Occipital lobe (tissue), 2 donors: Measurements from ENCODE around the gene TBX21. TPM values are rescaled to one million over a fixed set of nuclear protein-coding genes. Genes with fewer than 3 reads are reported as not detected.

Source experiments
- DNase-seq: peaks from one replicate; lab custom pipeline; 2025; lab: John Stamatoyannopoulos, UW
- total RNA-seq: library from RNA; depleted of rRNA; stranded (reverse); fragments of >200 nt; gene quantifications from one replicate; pipeline ENCODE4 v1.2.3, GENCODE V29; 2014

TBX21 gene
- total RNA-seq, 1 donor from 2014 or later: not detected

GRCh38 chr17:47712330-47713023 is 20.6 kb upstream of the TBX21 start:
- no peak for DNase-seq

GRCh38 chr17:47713980-47714700 is 18.9 kb upstream of the TBX21 start:
- DNase-seq: no peak

- no peak for DNase-seq
Observed at GRCh38 chr17:47714773-47715396, 18.2 kb upstream of the TBX21 start.

GRCh38 chr17:47715669-47716325 is 17.2 kb upstream of the TBX21 start:
- DNase-seq: no peak

- DNase-seq: no peak
Observed at GRCh38 chr17:47716375-47716774, 16.7 kb upstream of the TBX21 start.

DNA sequence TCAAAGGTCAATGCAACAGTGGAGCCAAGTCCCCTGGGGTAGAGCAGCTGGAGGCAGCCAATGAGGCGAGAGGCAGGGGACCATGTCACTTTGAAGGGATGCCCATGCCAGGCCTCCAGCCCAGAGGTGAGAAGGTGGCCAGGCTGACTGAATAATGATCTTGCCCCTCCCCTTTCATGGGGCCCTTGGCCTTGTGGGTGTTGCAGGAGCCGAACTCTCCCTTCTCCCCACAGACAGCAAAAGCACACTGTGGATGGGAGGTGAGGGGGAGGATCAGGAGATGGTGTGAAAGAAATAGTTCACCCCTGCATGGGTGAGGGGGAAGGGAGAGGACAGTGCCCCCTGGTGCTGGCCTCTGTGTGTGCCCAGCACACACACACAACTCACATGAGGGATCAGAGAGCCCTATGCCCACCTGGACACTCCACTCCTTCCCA is 15.8 kb upstream of the TBX21 start:
- DNase-seq: no peak

GRCh38 chr17:47717979-47718621 is 14.9 kb upstream of the TBX21 start:
- DNase-seq: no peak

DNA sequence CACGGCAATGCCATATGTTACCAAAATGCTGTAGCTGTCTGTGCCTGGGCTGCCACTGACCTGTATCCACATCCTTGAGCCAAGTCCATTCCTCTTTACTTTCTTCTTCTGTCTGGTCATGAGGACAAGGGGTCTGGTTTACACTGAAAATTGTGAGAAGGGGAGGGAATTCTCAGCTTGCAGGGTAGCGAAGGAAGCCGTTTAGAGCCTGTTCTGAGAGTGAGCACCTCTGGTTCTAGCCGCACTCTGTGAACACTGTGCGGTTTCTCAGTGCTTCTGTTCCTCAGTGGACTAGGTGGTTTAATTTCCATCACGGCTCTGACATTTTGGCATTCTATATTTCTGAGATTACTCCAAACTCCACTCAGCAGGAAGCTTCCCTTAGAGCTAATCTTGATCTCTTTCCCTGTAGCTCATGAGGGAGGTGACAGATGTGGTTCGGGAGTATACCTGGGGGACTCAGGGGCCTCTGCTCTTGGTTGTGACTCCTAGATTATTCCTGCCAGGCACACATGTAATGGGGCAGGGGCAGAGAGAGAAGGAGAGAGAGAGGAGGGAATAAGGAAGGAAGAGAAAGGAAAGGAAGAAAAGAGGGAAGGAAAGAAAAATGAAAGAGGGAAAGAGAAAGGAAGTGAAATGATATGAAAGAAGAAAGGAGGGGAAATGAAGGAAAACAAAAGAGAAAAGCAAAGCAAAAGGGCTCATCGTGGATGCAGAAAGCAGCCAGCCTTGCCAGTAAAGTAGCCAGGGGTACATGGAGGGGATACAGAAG is 14.2 kb upstream of the TBX21 start:
- no peak for DNase-seq

GRCh38 chr17:47719411-47720152 is 13.5 kb upstream of the TBX21 start:
- DNase-seq: no peak

DNA sequence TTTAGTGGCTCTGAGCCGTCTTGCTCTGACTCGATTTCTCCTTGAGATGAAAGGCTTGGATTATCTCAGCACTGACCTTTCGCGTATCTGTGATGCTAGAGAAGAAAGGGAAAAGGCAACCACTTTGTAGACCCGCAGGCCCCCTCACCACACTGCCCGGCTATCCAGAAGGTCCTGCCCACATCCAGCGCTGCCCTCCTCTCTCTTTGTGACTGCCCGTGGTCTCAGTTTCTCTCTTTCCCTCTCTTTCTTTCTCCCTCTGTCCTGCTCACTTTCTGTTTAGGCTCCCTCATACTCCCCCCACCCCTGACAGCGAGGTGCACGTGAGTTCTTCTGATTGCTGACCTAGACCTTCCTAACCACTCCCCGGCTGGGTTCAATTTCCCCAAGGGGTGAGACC is 12.8 kb upstream of the TBX21 start:
- no peak for DNase-seq

DNA sequence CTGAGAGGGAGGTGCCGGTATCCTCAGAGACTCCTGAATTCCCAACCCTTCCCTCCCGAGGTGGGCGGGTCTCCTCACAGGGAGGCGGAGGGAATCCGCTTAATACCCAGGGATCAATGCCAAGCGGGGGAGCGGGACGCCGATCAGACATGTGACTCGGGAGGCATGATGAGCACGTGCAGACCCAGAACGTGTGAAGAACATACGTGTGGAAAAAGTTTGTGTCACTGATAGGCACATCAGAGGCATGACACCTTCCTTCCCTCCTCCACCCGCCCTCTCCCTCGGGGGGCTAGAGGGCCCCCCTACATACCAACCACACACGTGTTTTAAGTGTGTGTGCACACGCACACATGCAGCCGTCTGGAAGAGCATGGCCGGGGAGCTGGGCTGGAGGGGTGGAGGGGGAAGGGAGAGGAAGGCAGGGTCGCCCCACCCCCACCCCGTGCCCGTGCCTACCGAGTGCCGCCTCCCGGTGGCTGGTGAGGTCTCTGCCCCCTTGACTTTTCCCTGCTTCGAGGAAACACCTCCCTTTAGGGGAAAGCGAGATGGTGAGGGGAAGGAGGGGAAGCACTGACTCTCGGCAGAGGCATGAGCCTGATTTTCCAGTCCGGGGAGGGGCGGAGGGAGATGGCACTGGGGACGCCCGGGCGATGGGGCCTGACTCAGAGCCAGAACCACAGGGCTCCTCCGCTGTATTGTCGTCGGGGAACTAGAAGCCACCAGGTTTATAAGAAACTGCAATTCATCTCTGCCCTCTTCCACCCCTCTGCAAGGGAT is 12.1 kb upstream of the TBX21 start:
- no peak for DNase-seq

- no peak for DNase-seq
Observed at GRCh38 chr17:47721725-47722124, 11.3 kb upstream of the TBX21 start.

GRCh38 chr17:47724705-47725104 is 8.3 kb upstream of the TBX21 start:
- no peak for DNase-seq

DNA sequence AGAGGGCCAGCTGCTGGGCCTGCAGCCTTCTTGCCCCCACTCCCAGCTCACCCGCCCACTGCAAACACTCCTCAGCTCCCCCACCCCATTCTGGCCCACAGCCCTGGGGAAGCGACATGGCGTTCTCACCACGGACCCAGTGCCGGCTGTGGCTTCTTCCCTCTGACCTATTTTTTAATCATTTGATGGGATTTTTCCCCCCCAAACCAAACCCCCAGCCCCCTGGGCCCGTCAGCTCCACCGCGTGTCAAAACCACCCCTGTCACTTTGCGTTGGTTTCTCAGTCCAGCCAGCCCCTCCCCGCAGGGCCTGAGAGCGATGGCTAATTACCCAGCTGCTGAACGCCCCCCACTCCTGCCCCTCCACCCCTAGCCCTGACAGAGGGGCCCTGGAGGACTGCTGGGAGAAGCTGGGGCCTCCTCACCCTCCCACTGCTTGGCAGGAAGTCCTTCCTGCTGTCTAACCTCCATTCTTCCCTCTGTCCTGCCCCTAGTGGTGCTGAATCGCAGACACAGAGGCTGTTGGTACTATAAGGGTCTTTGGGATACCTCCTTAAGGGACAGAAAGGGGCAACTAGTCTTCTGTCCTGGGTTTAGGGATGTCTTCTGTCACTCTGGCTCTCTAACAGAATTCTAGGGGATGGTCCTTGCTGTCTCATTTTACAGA is 7.5 kb upstream of the TBX21 start:
- DNase-seq: no peak

- DNase-seq: no peak
Observed at GRCh38 chr17:47726796-47727703, 6.0 kb upstream of the TBX21 start.

DNA sequence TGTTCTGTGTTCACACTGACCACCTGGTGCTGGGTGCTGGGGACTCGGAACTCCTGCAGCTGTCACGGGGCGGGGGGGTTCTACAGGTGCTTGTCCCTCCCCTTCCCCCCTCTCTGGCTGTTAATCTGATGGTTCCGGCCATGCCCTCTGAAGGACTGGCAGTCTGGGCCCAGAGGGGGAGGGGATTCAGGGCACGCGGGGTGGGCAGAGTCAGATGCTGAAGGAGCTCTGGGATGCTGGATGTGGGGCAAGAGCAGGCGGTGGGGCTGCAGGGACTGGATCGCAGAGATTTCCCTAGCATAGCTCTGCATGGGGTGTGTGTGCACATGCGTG is 5.4 kb upstream of the TBX21 start:
- DNase-seq: no peak

- DNase-seq: no peak
Observed at GRCh38 chr17:47728214-47728877, 4.7 kb upstream of the TBX21 start.
